SKM-1 (cell line): ENCODE results near the gene GLT1D1.

Experiments
- DNase-seq: peaks from one replicate; lab custom pipeline; 2025; ENCODE audit not compliant: unreplicated experiment; lab: John Stamatoyannopoulos, UW

GLT1D1 gene

DNA sequence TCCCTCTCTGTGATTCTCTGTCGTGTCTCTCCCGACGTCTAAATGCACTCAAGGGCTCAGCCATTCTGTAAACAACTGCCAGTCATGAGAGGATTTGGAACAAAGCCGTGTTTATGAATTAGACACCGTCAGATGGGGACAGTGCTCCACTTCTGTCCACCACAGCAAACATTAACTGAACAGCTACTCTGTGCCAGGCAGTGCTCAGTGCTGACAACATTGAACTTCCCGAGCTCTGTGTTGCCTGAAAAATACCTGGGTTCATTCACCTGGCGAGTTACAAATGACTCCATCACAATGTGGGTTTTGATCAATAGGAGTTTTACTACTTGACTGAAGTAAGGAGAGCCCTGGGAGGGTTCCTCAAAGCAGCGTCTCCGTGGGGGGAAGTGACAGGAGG is 139.3 kb downstream of the GLT1D1 start:
- no peak for DNase-seq

- DNase-seq, result no peak
These were observed 141.6 kb downstream of the GLT1D1 start for GRCh38 chr12:128994856-128995255.

DNA sequence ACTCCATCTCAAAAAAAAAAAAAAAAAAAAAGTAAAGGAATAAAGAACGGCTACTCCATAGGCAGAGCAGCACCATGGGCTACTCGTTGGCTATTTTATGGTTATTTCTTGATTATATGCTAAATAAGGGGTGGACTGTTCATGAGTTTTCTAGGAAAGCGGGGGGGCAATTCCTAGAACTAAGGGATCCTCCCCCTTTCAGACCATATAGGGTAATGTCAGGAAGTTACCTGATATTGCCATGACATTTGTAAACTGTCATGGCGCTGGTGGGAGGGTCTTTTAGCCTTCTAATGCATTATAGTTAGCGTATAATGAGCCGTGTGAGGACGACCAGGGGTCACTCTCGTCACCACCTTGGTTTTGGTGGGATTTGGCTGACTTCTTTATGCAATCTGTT is 142.3 kb downstream of the GLT1D1 start:
- no peak for DNase-seq

- no peak for DNase-seq
These were observed 148.5 kb downstream of the GLT1D1 start for GRCh38 chr12:129001826-129002225.

- no peak for DNase-seq
These were observed 149.1 kb downstream of the GLT1D1 start for GRCh38 chr12:129002427-129002826.

- no peak for DNase-seq
These were observed 152.1 kb downstream of the GLT1D1 start for GRCh38 chr12:129005416-129005815.

DNA sequence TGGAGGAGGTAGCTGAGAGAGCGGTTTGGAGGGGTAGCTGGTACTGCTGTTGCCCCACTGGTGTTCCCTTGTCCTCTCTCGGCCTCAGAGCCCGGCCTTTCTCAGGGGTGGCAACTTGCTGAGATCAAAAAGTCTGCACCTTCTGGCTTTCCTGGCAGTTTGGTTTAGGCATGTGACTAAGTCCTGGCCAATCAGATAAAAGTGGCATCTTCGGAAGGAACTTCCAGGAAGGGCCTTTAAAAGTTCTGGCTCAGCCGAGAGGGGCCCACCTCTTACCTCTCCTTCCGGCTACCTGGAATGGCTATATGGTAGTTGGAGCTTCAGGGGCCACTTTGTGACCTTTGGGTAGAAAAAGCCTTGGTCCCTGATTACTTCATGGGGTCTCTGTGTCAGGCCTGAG is 152.6 kb downstream of the GLT1D1 start:
- DNase-seq, result no peak

- no peak for DNase-seq
These were observed 156.8 kb downstream of the GLT1D1 start for GRCh38 chr12:129009833-129010622.

DNA sequence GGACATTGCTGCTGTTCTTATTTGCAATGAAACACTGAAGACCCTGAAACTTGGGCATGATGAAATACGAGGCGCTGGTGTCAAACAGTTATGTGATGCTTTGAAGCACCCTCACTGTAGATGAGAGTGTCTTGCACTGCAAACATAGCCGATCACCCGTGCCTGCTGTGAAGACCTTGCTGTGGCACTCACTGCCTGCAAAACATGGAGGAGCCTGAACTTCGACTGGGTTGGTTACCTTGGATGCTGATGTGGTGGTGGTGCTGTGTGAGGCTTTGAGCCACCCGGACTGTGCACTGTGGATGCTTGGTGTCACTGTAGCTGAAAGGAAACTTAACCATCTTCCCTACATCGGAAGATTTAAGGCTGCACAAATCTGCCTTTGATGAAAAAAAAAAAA is 162.9 kb downstream of the GLT1D1 start:
- DNase-seq, result no peak

GRCh38 chr12:129025055-129025454 is 171.8 kb downstream of the GLT1D1 start:
- DNase-seq, result no peak

DNA sequence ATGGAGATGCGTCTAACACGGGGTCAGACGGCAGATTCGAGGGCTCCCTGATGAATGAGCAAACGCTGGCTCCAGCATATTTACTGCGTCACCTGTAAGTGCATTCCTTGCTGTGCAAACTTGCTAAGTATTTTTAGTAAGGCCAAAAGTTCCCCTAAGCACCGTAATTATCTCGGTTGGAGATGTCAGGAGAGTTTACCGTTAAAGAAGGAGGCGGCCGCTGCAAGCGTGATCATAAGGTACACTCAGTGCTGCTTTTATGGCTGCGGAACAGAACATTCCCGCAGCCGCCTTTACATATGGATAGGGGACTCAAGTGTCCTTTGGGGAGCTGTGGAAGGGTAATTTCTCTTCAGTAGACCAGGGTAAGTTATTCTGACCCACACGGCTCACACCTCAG is 175.6 kb downstream of the GLT1D1 start:
- DNase-seq, result no peak
